Measurements from ENCODE around the gene KPNA6. TPM values are rescaled to one million over a fixed set of nuclear protein-coding genes. Genes with fewer than 3 reads are reported as not detected.

Gene KPNA6
- total RNA-seq, 2 experiments from 2014 or later, result 65.7 to 67.2 TPM

DNA sequence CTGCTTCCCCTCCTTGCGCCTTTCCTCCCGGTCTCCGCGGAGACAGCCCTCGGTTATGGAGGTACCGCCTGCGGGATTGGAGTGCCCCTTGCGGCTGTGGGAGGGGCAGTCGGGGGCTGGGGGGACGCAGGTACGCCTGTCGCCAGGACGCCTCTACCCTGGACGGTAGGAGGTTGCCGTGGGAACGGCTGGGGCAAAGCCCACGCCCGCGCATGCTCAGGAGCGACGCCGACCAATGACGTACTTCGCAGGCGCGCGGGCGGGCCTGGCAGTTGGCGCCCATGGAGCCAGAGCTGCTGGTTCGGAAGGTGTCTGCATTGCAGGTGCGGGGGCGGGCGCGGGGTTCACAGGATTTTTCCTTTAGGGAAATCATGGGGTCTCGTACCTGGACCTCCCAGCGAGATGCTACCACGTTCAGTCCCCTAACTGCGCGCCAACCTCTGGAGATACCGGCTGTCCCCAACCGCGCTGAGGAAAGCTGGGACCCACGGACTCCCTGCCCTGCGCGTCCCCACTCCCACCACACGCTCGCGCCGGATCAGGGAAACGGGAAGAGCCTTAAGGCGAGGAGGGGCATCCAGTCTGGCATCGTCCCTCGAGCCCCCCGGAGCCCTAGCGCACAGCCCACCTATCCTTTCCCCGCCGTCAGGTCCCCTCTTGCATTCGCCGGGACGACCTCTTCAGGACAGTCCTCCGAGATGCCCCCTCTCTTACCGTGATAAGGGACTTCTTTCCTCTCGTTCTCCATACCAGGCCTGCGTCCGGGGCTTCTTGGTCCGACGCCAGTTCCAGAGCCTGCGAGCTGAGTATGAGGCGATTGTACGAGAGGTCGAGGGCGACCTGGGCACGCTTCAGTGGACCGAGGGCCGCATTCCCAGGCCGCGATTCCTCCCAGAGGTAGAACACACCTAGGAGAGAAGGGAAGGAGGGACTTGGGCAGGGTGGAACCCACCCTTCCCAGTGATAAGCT lies 97.8 kb downstream of the KPNA6 start, which contains the start of gene IQCC:
IQCC (plus strand) TSS at position 271 of the 970 bp plus-strand sequence; CDS start at position 282, 11 bp downstream.
- ChIA-PET CTCF (interaction anchor here (0.9 to 4.3 kb wide), 6 partner anchors 9 to 208 kb away, joined by 3 to 47 read pairs (median 4); no protein-coding TSS in a partner anchor), POLR2A (interaction anchor here (0.6 to 3.8 kb wide), 14 partner anchors 10 to 419 kb away, joined by 3 to 22 read pairs (median 3); partner anchors contain the start of genes BSDC1, MARCKSL1 and TXLNA)
- DNase-seq (peak; percentile 88), ATAC-seq (peak; percentile 79)
- H3K27me3 Mint-ChIP-seq (ENCODE audit: low read depth), result no peaks in the 10 kb centered on the region
- H3K27ac Mint-ChIP-seq, result peak within 1 kb of the TSS; percentile 86
- peaks cover 49% of the 10 kb centered on the region for H3K4me1 Mint-ChIP-seq (ENCODE audit: low read depth)
- peaks cover 39% of the 10 kb centered on the region for H3K36me3 Mint-ChIP-seq (ENCODE audit: low read depth)
- H3K9me3 Mint-ChIP-seq (ENCODE audit: insufficient read depth), result no peaks in the 10 kb centered on the region
- H3K4me3 Mint-ChIP-seq, result peak within 1 kb of the TSS; percentile 88

DNA sequence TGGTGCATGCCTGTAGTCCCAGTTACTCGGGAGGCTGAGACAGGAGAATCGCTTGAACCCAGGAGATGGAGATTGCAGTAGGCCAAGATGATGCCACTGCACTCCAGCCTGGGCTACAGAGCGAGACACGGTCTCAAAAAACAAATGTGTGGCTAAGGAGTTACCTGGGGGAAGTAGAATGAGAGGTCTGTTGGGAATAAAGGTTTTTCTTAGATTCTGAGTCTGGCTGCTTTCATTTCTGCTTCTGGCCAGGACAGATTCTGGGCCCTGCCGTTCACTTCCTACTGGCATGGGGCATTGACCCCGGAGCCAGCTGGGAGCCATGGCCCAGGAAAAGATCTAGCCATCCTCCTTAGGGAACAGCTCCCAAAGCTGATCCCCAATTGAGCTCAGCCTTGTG lies 100.6 kb downstream of the KPNA6 start:
- POLR2A ChIA-PET, result no interaction called here
- peaks cover 32% of the 10 kb centered on the region for H3K4me1 Mint-ChIP-seq (ENCODE audit: low read depth)
- CTCF ChIA-PET, result interaction anchor here (4.3 kb wide), 1 partner anchor 7 kb away, joined by 47 read pairs; no protein-coding TSS in a partner anchor
- H3K27ac Mint-ChIP-seq, result no peak overlapping the region
- peaks cover 27% of the 10 kb centered on the region for H3K36me3 Mint-ChIP-seq (ENCODE audit: low read depth)
- H3K4me3 Mint-ChIP-seq, result no peak overlapping the region
- no peak for ATAC-seq
- H3K27me3 Mint-ChIP-seq (ENCODE audit: low read depth), result no peaks in the 10 kb centered on the region
- no peaks in the 10 kb centered on the region for H3K9me3 Mint-ChIP-seq (ENCODE audit: insufficient read depth)
- no peak for DNase-seq

DNA sequence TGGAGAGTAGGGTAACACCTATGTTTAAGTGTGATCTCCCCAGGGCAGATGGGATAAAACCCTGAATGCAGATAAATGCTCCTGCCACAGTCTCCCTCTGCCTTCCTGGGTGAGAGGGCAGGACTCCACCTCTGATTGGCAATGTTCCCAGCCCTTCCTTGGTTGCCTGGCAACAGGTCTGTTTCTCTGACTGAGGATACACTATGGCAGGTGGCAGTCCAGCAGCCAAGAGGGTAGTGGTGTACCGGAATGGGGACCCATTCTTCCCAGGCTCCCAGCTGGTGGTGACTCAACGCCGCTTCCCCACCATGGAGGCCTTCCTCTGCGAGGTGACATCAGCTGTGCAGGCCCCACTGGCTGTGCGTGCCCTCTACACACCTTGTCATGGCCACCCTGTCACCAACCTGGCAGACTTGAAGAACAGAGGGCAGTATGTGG lies 101.1 kb downstream of the KPNA6 start, which contains the start of gene DCDC2B:
DCDC2B (plus strand) TSS at position 199 of the 438 bp plus-strand sequence; CDS start at position 204, 5 bp downstream.
- Mint-ChIP-seq H3K4me3 (no peak within 1 kb of the TSS), H3K4me1 (ENCODE audit: low read depth) (peaks cover 28% of the 10 kb centered on the region), H3K27me3 (ENCODE audit: low read depth) (no peaks in the 10 kb centered on the region), H3K9me3 (ENCODE audit: insufficient read depth) (no peaks in the 10 kb centered on the region), H3K27ac (no peak within 1 kb of the TSS), H3K36me3 (ENCODE audit: low read depth) (peaks cover 23% of the 10 kb centered on the region)
- no peak for DNase-seq
- no peak for ATAC-seq
- ChIA-PET CTCF (interaction anchor here (2.5 kb wide), 1 partner anchor 39 kb away, joined by 8 read pairs; the partner anchor contains the start of gene FAM167B), POLR2A (no interaction called here)

DNA sequence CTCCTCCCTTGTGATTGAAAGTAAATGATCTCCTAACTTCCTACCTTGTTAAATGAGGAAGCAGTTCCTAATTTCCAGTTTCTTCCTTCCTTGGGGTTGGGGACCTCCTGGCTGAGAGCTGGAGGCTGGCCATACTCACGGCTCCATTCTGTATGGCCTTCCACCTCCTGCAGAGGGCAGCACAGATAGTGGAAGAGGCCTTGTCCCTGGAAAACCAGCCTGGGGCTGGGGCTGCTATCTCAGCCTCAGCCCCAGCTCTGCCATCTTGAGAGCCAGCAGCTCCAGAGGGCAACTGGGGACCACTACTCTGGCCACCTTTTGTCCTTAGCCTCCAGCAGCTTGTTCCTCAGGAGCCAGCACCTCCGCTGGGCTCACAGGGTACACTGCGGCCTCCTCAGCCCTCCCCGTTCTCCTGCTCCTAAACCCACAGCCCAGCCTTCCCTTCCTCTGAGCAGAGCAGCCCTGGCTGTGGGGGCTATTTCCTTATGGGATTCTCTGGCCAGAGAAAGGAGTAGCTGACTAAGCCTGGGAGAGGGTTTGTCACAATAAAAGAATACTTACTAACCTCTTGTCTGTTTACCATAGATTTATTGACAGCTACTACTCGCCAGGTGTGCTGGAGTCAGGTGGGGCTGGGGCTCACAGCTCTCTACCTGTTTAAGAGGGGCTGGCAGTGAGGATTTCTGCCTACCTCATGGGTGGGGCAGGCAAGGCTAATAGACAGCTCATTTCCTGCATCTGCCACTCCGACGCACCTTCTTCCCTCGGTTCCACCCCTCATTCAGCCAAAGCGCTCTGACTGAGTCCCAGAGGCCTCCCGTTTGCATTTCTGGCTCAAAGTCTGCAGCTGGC lies 108.0 kb downstream of the KPNA6 start:
- Mint-ChIP-seq H3K4me1 (ENCODE audit: low read depth) (peaks cover 15% of the 10 kb centered on the region), H3K27ac (peak overlapping the region; percentile 43), H3K4me3 (no peak overlapping the region), H3K9me3 (ENCODE audit: insufficient read depth) (no peaks in the 10 kb centered on the region), H3K27me3 (ENCODE audit: low read depth) (no peaks in the 10 kb centered on the region), H3K36me3 (ENCODE audit: low read depth) (peaks cover 2% of the 10 kb centered on the region)
- CTCF ChIA-PET, result interaction anchor here (0.7 to 4.3 kb wide), 61 partner anchors 9 to 303 kb away, joined by 3 to 58 read pairs (median 5); partner anchors contain the start of genes BSDC1, CCDC28B, FAM167B and HDAC1
- POLR2A ChIA-PET, result interaction anchor here (0.8 to 3.3 kb wide), 8 partner anchors 10 to 203 kb away, joined by 3 to 22 read pairs (median 4); partner anchors contain the start of genes CCDC28B, HDAC1, IQCC and LCK
- ATAC-seq (peak; percentile 90), DNase-seq (peak; percentile 74)

DNA sequence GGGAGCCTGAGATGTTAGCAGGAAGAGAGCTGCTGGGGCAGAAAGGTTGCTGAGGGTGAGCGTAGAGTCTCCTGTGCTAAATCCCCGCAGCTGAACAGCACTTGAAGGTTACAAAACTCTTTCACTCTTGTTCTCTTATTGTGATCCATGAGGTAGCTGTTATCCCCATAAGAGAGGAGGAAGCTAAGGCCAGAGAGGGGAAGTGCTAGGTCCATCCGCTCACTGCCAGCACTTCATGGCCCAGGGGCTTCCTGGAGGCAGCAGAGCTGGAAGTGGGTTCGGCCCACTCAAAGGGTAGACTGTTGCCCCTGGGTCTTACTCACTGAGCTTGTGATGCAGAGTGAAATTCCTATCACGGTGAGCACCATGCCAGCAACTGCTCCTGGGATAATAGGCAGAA lies 108.7 kb downstream of the KPNA6 start:
- peaks cover 22% of the 10 kb centered on the region for H3K4me1 Mint-ChIP-seq (ENCODE audit: low read depth)
- H3K4me3 Mint-ChIP-seq, result no peak overlapping the region
- peaks cover 2% of the 10 kb centered on the region for H3K36me3 Mint-ChIP-seq (ENCODE audit: low read depth)
- no peaks in the 10 kb centered on the region for H3K9me3 Mint-ChIP-seq (ENCODE audit: insufficient read depth)
- H3K27me3 Mint-ChIP-seq (ENCODE audit: low read depth), result no peaks in the 10 kb centered on the region
- DNase-seq (no peak), ATAC-seq (no peak)
- no peak overlapping the region for H3K27ac Mint-ChIP-seq
- CTCF ChIA-PET, result interaction anchor here (0.8 to 4.3 kb wide), 38 partner anchors 10 to 303 kb away, joined by 3 to 58 read pairs (median 6); partner anchors contain the start of genes BSDC1, CCDC28B, FAM167B and HDAC1
- POLR2A ChIA-PET, result interaction anchor here (1.1 to 3.3 kb wide), 4 partner anchors 11 to 155 kb away, joined by 4 to 22 read pairs (median 7); partner anchors contain the start of genes CCDC28B, IQCC and LCK

DNA sequence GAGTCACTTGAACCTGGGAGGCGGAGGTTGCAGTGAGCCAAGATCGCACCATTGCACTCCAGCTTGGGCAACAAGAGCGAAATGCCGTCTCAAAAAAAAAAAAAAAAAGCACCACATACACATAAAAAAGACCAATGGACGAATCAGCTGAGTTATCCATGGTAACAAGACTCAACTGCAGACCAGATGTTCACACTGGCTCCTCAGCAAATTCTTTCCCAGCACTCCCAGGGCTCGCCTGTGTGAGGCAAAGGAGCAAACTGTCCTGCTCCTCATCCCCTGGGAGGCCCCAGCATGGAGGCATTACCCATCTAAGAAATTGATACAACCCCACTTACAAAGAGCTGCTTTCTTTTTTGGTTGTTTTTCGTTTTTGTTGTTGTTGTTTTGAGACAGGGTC lies 111.2 kb downstream of the KPNA6 start:
- peaks cover 9% of the 10 kb centered on the region for H3K36me3 Mint-ChIP-seq (ENCODE audit: low read depth)
- POLR2A ChIA-PET, result interaction anchor here (1.1 to 1.7 kb wide), 2 partner anchors 13 to 31 kb away, joined by 3 to 4 read pairs; no protein-coding TSS in a partner anchor
- H3K4me1 Mint-ChIP-seq (ENCODE audit: low read depth), result peaks cover 36% of the 10 kb centered on the region
- H3K4me3 Mint-ChIP-seq, result no peak overlapping the region
- ATAC-seq, result no peak
- H3K27ac Mint-ChIP-seq, result no peak overlapping the region
- H3K9me3 Mint-ChIP-seq (ENCODE audit: insufficient read depth), result no peaks in the 10 kb centered on the region
- no peak for DNase-seq
- CTCF ChIA-PET, result no interaction called here
- no peaks in the 10 kb centered on the region for H3K27me3 Mint-ChIP-seq (ENCODE audit: low read depth)

DNA sequence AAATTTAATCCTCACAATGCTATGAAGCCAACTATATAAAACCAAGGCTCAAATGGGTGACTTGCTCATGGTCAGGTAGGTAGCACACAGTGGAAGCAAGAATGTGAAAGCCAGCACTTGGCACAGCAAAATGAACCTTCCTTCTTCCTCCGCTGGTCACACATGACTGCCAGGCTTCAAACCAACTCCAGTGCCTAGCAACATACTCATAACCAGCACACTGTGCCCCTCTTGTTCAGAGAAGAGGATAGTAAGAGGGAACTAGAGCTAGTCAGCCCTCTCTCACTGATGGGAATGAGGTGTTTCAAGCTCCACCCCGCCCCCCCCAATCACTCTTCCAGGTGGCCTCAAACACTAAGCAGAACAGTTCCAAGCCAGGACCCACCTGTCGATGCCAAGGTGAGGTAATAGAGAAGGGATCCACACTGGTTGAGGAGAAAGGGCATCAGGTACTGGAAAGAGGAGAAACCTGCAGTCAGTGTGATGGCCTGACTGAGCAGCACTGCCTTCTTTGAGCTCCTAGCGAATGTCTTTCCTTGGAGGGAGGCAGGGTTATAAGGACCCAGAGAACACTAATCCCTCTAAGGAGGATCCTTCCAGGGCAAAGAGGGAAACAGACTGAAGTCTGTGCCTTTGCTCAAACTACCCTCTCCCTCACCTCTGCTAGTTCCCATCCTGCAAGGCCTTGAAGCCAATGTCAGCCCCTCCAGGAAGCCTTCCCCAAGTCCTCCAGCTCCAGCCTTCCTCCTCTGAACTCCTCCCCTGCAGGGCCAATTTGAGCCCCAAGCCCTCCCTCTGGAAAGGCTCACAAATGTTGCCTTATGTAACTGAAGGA lies 113.1 kb downstream of the KPNA6 start:
- Mint-ChIP-seq H3K4me3 (peak overlapping the region; percentile 97), H3K4me1 (ENCODE audit: low read depth) (peaks cover 34% of the 10 kb centered on the region), H3K9me3 (ENCODE audit: insufficient read depth) (no peaks in the 10 kb centered on the region), H3K36me3 (ENCODE audit: low read depth) (peaks cover 19% of the 10 kb centered on the region), H3K27me3 (ENCODE audit: low read depth) (no peaks in the 10 kb centered on the region), H3K27ac (peak overlapping the region; percentile 98)
- ChIA-PET CTCF (interaction anchor here (1.0 to 5.5 kb wide), 3 partner anchors 20 to 101 kb away, joined by 3 to 26 read pairs (median 3); partner anchors contain the start of gene FAM167B), POLR2A (interaction anchor here (1.3 to 3.3 kb wide), 5 partner anchors 9 to 115 kb away, joined by 4 to 13 read pairs (median 4); partner anchors contain the start of genes HDAC1 and MARCKSL1)
- no peak for ATAC-seq
- DNase-seq, result no peak

DNA sequence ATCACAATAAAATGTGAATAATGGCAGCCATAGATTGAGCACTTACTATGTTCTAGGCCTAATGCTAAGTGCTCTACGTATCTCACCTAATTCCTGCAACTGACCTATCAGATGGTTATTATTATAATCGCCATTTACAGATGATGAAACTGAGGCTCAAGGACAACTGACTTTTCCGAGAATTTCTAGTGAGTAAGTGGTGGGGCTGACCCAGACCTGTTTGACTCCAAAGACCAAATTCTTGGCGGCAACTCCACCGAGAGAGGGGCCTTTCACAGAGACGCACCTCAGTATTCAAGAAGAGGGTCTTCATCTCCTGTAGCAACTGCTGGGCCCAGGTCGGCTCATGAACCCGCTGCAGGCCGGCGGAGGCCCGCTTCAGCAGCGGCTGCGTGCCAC lies 113.7 kb downstream of the KPNA6 start:
- H3K27ac Mint-ChIP-seq, result peak overlapping the region; percentile 98
- ChIA-PET CTCF (interaction anchor here (1.2 to 5.5 kb wide), 2 partner anchors 27 to 100 kb away, joined by 3 to 26 read pairs; partner anchors contain the start of gene FAM167B), POLR2A (interaction anchor here (1.3 to 3.3 kb wide), 5 partner anchors 10 to 114 kb away, joined by 4 to 13 read pairs (median 4); partner anchors contain the start of genes HDAC1 and MARCKSL1)
- peaks cover 23% of the 10 kb centered on the region for H3K36me3 Mint-ChIP-seq (ENCODE audit: low read depth)
- peak overlapping the region; percentile 97 for H3K4me3 Mint-ChIP-seq
- DNase-seq (no peak), ATAC-seq (no peak)
- no peaks in the 10 kb centered on the region for H3K27me3 Mint-ChIP-seq (ENCODE audit: low read depth)
- peaks cover 31% of the 10 kb centered on the region for H3K4me1 Mint-ChIP-seq (ENCODE audit: low read depth)
- H3K9me3 Mint-ChIP-seq (ENCODE audit: insufficient read depth), result no peaks in the 10 kb centered on the region

DNA sequence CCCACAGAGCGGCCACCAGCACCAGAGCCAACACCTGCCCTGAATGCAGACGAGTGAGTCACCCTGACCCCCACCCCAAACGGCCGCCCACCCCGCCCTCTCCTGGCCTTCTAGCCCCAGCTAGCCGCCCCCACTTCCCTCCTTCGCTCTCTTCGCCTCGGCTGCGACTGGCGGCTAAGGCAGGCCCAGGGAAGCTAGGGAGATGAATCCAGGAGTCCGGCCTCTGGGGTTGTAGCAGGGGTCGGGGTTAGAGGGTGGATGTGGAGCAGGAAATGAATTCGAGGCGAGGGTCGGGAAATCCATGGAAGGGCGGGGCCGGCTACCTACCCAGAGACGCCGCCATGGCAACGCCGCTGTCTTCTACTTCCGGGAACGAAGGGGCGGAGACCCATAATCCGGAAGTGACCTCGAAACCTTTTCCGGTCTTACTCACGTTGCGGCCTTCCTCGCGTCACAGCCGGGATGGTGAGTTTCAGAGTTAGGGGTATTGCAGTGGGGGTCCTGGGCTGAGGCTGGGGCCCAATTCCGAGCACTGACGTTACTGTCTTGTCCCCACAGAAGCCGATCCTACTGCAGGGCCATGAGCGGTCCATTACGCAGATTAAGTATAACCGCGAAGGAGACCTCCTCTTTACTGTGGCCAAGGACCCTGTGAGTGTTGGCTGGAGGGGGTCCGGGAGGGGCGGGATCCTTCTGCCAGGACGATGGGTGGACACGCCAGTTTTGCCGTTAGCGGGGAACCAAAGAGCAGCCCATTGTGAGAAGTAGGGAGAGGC lies 114.3 kb downstream of the KPNA6 start, which contains the start of the genes EIF3I and TMEM234:
EIF3I (plus strand) TSS at position 428 of the 776 bp plus-strand sequence; CDS start at position 463, 35 bp downstream.
TMEM234 (minus strand) TSS at position 374 of the 776 bp plus-strand sequence; CDS start at position 343, 31 bp downstream.
- CTCF ChIA-PET, result interaction anchor here (0.9 to 5.5 kb wide), 2 partner anchors 26 to 35 kb away, joined by 3 to 26 read pairs; partner anchors contain the start of gene FAM167B
- H3K4me3 Mint-ChIP-seq, result peak within 1 kb of the TSS; percentile 97
- POLR2A ChIA-PET, result interaction anchor here (1.0 to 3.3 kb wide), 6 partner anchors 10 to 113 kb away, joined by 3 to 13 read pairs (median 4); partner anchors contain the start of genes CCDC28B and MARCKSL1
- DNase-seq, result peak; percentile 96
- peaks cover 31% of the 10 kb centered on the region for H3K4me1 Mint-ChIP-seq (ENCODE audit: low read depth)
- H3K9me3 Mint-ChIP-seq (ENCODE audit: insufficient read depth), result no peaks in the 10 kb centered on the region
- peak within 1 kb of the TSS; percentile 98 for H3K27ac Mint-ChIP-seq
- no peaks in the 10 kb centered on the region for H3K27me3 Mint-ChIP-seq (ENCODE audit: low read depth)
- ATAC-seq, result peak; percentile 86
- H3K36me3 Mint-ChIP-seq (ENCODE audit: low read depth), result peaks cover 23% of the 10 kb centered on the region
